ENCODE measurements around the gene DLG1.

The DLG1 gene

GRCh38 chr3:197168063-197168462 lies 130.3 kb downstream of the DLG1 start:
- no peak overlapping the region for H3K27ac ChIP-seq
- no peaks in the 10 kb centered on the region for H3K36me3 ChIP-seq
- TF ChIP-seq CTCF (IDR thresholded peaks at IDR 0.05) = no peak
- H3K9me3 ChIP-seq = no peaks in the 10 kb centered on the region
- peaks cover 7 to 13% of the 10 kb centered on the region in 2 experiments for H3K4me1 ChIP-seq (ENCODE audit: control insufficient read depth in 1 of 2, insufficient read depth in 1 of 2, low read depth in 1 of 2, low read length in 1 of 2)
- no peaks in the 10 kb centered on the region for H3K27me3 ChIP-seq
- H3K4me3 ChIP-seq (ENCODE audit: low read depth in 1 of 2, low read length in 1 of 2) = no peak overlapping the region

GRCh38 chr3:197167549-197167948 lies 130.9 kb downstream of the DLG1 start:
- Histone ChIP-seq H3K9me3 (no peaks in the 10 kb centered on the region), H3K36me3 (no peaks in the 10 kb centered on the region), H3K4me3 (ENCODE audit: low read depth in 1 of 2, low read length in 1 of 2) (no peak overlapping the region), H3K27me3 (no peaks in the 10 kb centered on the region), H3K4me1 (ENCODE audit: control insufficient read depth in 1 of 2, insufficient read depth in 1 of 2, low read depth in 1 of 2, low read length in 1 of 2) (peaks cover 4 to 10% of the 10 kb centered on the region in 2 experiments), H3K27ac (no peak overlapping the region)
- TF ChIP-seq CTCF (IDR thresholded peaks at IDR 0.05) = no peak

GRCh38 chr3:197165890-197166289 lies 132.5 kb downstream of the DLG1 start:
- Histone ChIP-seq H3K27me3 (no peaks in the 10 kb centered on the region), H3K27ac (no peak overlapping the region), H3K9me3 (no peaks in the 10 kb centered on the region), H3K4me1 (ENCODE audit: control insufficient read depth in 1 of 2, insufficient read depth in 1 of 2, low read depth in 1 of 2, low read length in 1 of 2) (no peaks in the 10 kb centered on the region), H3K36me3 (no peaks in the 10 kb centered on the region), H3K4me3 (ENCODE audit: low read depth in 1 of 2, low read length in 1 of 2) (no peak overlapping the region)
- TF ChIP-seq CTCF (IDR thresholded peaks at IDR 0.05) = no peak

GRCh38 chr3:197155046-197155445 lies 143.4 kb downstream of the DLG1 start:
- H3K27me3 ChIP-seq = no peaks in the 10 kb centered on the region
- no peak overlapping the region for H3K4me3 ChIP-seq (ENCODE audit: low read depth in 1 of 2, low read length in 1 of 2)
- H3K36me3 ChIP-seq = no peaks in the 10 kb centered on the region
- no peak for TF ChIP-seq CTCF (IDR thresholded peaks at IDR 0.05)
- H3K9me3 ChIP-seq = peaks cover 4% of the 10 kb centered on the region
- H3K27ac ChIP-seq = no peak overlapping the region
- H3K4me1 ChIP-seq (ENCODE audit: control insufficient read depth in 1 of 2, insufficient read depth in 1 of 2, low read depth in 1 of 2, low read length in 1 of 2) = peaks cover 21 to 22% of the 10 kb centered on the region in 2 experiments

GRCh38 chr3:197151580-197151979 lies 146.8 kb downstream of the DLG1 start:
- Histone ChIP-seq H3K4me1 (ENCODE audit: control insufficient read depth in 1 of 2, insufficient read depth in 1 of 2, low read depth in 1 of 2, low read length in 1 of 2) (peaks cover 51 to 54% of the 10 kb centered on the region in 2 experiments), H3K4me3 (ENCODE audit: low read depth in 1 of 2, low read length in 1 of 2) (no peak overlapping the region), H3K9me3 (peaks cover 4% of the 10 kb centered on the region), H3K27me3 (no peaks in the 10 kb centered on the region), H3K27ac (peak overlapping the region; percentile 90), H3K36me3 (no peaks in the 10 kb centered on the region)
- no peak for TF ChIP-seq CTCF (IDR thresholded peaks at IDR 0.05)

- Histone ChIP-seq H3K36me3 (no peaks in the 10 kb centered on the region), H3K4me1 (ENCODE audit: control insufficient read depth in 1 of 2, insufficient read depth in 1 of 2, low read depth in 1 of 2, low read length in 1 of 2) (peaks cover 72% of the 10 kb centered on the region in 2 experiments), H3K4me3 (ENCODE audit: low read depth in 1 of 2, low read length in 1 of 2) (peak overlapping the region; percentile 24 to 28), H3K27me3 (no peaks in the 10 kb centered on the region), H3K9me3 (no peaks in the 10 kb centered on the region), H3K27ac (peak overlapping the region; percentile 90)
- no peak for TF ChIP-seq CTCF (IDR thresholded peaks at IDR 0.05)
These were observed 148.9 kb downstream of the DLG1 start for GRCh38 chr3:197149528-197149927.
